AG04450 (cell line): Measurements from ENCODE around the gene ZNF791. TPM values are rescaled to one million over a fixed set of nuclear protein-coding genes. Genes with fewer than 3 reads are reported as not detected.

Experiments used
- CTCF ChIA-PET: fragments of 300-600, 350-600 bp; formaldehyde crosslinking; extraction: SDS; loops from one replicate; lab custom pipeline; 2022; ENCODE audit warnings: antibody characterized with exemption, inconsistent platforms; lab: Charles Lee
- POLR2A ChIA-PET: fragments of 350-600 bp; formaldehyde crosslinking; extraction: SDS; loops from one replicate; lab custom pipeline; 2021; ENCODE audit warnings: antibody characterized with exemption, inconsistent platforms; lab: Yijun Ruan, JAX
- DNase-seq: peaks from one replicate; pipeline ENCODE4 v3.0.0-alpha.2; 2011; ENCODE audit warnings: low read depth, low spot score
- H3K27ac ChIP-seq: one replicate; pipeline ENCODE4 v1.5.1; 2012; ENCODE audit warnings: low read depth, low read length, control low read depth
- H3K27me3 ChIP-seq: one replicate; pipeline ENCODE4 v1.6.0; 2012; ENCODE audit warnings: low read length; ENCODE audit not compliant: control insufficient read depth, insufficient read depth
- H3K4me3 ChIP-seq: 2 replicates; pipeline ENCODE4 v1.5.1; 2011; ENCODE audit warnings: mild to moderate bottlenecking, low read depth, low read length, control low read depth
- H3K9me3 ChIP-seq: 2 replicates; pipeline ENCODE4 v1.5.1; 2012; ENCODE audit warnings: low read length; ENCODE audit not compliant: control insufficient read depth, insufficient read depth
- CTCF ChIP-seq: IDR thresholded peaks from 2 replicates; pipeline ENCODE4 v1.5.1; 2011; ENCODE audit warnings: low read depth, low read length, control low read depth, inconsistent platforms
- polyA plus RNA-seq: library from polyadenylated mRNA; depleted of rRNA; stranded (reverse); fragments of >200 nt; gene quantifications from 2 replicates; pipeline ENCODE4 v1.2.3, GENCODE V29; 2011

Gene ZNF791
- polyA plus RNA-seq, 1 experiment, result 15.8 TPM

GRCh38 chr19:12629215-12629614 lies 18.5 kb downstream of the ZNF791 start:
- Histone ChIP-seq H3K9me3 (peaks cover 68% of the 10 kb centered on the region), H3K27me3 (no peaks in the 10 kb centered on the region), H3K4me3 (no peak overlapping the region), H3K27ac (no peak overlapping the region)
- ChIA-PET CTCF (interaction anchor here (1.5 kb wide), 1 partner anchor 43 kb away, joined by 3 read pairs; no protein-coding TSS in a partner anchor), POLR2A (no interaction called here)
- no peak for TF ChIP-seq CTCF
- DNase-seq, result no peak

GRCh38 chr19:12636631-12637030 lies 25.9 kb downstream of the ZNF791 start:
- CTCF ChIA-PET, result no interaction called here
- H3K27me3 ChIP-seq, result no peaks in the 10 kb centered on the region
- H3K9me3 ChIP-seq, result peaks cover 41% of the 10 kb centered on the region
- POLR2A ChIA-PET, result interaction anchor here (0.7 kb wide), 1 partner anchor 26 kb away, joined by 4 read pairs; the partner anchor contains the start of genes ZNF490 and ZNF791
- no peak for DNase-seq
- no peak overlapping the region for H3K27ac ChIP-seq
- no peak overlapping the region for H3K4me3 ChIP-seq
- no peak for TF ChIP-seq CTCF

- no peak for TF ChIP-seq CTCF
- POLR2A ChIA-PET, result interaction anchor here (0.7 to 1.5 kb wide), 2 partner anchors 28 to 40 kb away, joined by 3 read pairs; partner anchors contain the start of genes ZNF490 and ZNF791
- H3K9me3 ChIP-seq, result peaks cover 44% of the 10 kb centered on the region
- no peak overlapping the region for H3K4me3 ChIP-seq
- H3K27ac ChIP-seq, result no peak overlapping the region
- CTCF ChIA-PET, result interaction anchor here (1.5 kb wide), 1 partner anchor 34 kb away, joined by 8 read pairs; no protein-coding TSS in a partner anchor
- DNase-seq, result no peak
- H3K27me3 ChIP-seq, result no peaks in the 10 kb centered on the region
Measured at GRCh38 chr19:12638611-12639182, 28.0 kb downstream of the ZNF791 start.

GRCh38 chr19:12639901-12640613 lies 29.3 kb downstream of the ZNF791 start:
- Histone ChIP-seq H3K27ac (no peak overlapping the region), H3K4me3 (peak overlapping the region; percentile 7; the same call in 1 of the 2 replicates), H3K27me3 (no peaks in the 10 kb centered on the region), H3K9me3 (peaks cover 44% of the 10 kb centered on the region)
- POLR2A ChIA-PET, result interaction anchor here (0.7 to 1.5 kb wide), 3 partner anchors 9 to 30 kb away, joined by 3 read pairs; partner anchors contain the start of genes ZNF490 and ZNF791
- DNase-seq, result peak; percentile 24
- CTCF ChIA-PET, result interaction anchor here (0.5 to 1.6 kb wide), 13 partner anchors 9 to 128 kb away, joined by 3 to 8 read pairs (median 4); partner anchors contain the start of genes MAN2B1 and WDR83
- peak; percentile 78 for TF ChIP-seq CTCF
